CD4-positive, alpha-beta T cell treated with Interleukin-12 subunit alpha and Interleukin-12 subunit beta, for 1 hour (primary cell): Measurements from ENCODE around the gene LRRC8E.
"Not testable (repeated sequence)": the region's sequence is repeated elsewhere in the genome, so short reads cannot be mapped to it uniquely, and the experiment has no call there.

Experiments used
- DNase-seq: peaks from one replicate; pipeline ENCODE4 v3.0.0-alpha.2; 2020

Gene LRRC8E

DNA sequence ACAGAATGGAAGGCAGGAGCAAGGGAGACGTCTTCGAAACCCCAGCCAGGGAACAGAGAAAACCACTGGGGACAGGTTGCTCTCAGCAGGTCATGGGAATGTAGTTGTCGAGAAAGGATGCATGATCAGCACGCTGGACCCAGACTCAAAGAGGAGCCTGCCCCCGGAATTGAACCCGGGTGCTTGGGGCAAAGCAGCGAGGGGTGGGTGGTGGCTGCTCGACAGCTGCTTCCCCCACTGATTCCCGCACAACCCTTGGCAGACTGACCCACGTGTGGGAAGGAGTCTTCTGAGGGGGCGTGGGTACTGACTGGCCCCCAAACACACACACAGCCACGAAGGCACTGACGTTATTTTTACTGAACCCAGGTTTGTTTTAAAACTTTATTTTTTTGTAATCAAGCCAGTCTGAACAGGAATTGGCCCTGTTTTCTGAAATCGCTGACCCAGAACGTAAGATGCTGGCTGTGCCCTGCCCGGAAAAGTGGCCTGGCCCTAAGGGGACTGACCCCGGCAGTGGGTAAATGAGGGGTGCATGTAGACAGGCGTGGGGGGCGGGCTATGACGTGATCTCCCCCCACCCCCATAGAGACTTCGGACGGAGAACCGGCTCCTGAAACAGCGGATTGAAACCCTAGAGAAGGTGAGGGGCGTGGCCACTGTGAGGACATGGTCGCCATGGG is 32.7 kb upstream of the LRRC8E start:
- no peak for DNase-seq

DNA sequence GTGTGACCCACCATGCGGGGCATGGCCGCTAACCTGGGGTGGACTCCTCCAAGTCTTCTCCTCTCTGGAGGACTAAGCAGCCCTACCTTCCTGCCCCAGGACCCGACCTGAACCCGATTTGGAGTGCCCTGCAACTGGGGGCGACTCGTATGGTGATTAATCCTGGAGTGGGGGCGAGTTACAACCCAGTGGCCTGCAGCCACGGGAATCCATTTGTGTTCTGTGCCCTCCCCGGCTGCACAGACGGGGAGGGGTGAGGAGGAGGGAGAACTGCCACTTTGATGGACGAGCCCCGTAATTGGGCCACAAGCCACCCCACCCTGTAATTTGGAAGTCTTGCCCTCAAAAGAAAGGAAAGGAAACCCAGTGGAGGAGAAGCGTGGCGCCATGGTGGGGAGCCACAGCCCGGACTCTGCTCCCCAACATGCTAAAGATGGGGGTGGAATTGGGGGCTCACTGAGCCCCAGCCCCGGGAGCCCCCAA is 32.2 kb upstream of the LRRC8E start:
- DNase-seq: no peak

DNA sequence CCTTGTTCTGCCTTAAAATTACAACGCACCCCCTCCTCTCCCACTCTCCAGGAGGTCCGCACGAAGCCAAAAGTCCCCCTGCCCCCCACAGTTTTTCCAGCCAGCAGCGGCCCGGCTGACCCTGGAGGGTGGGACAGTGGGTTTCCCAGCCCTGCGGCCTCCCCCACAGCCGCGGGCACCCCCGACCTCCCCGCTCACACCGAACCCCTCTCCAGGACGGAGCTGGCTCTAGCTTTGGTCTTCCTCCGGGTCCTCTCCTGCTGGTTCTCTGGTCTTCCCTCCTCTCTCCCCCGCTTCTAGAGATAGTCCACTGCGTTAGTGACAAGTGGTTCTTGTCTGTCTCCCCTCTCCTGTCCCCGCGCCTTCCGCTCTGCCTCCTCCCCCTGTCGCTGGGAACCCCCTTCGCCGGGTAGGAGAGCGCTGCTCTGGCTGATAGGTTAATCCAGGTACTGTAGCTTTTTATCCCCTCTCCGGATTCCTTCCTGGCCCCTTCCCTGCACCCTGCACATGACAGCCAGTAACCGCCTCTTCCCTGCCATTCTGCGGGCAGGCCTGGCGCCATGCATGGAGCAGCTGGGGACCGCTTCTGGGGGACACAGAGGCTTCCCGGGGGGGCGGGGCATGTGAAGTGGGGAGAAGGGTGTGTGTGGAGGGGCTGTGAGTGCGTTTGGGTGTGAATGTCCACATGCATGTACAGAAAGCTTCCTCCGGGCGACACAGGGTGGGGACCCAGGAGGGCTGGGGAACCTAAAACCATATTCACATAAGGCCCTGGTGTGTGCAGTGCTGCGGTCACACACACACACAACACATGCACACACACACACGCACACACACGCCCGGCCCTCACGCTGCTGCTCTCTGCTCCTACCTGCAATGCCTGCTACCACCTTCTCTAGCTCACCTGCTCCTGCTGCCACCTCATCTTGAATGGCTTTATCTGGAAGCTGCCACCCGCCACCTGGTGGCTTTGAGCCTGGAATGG is 31.3 kb upstream of the LRRC8E start:
- no peak for DNase-seq

DNA sequence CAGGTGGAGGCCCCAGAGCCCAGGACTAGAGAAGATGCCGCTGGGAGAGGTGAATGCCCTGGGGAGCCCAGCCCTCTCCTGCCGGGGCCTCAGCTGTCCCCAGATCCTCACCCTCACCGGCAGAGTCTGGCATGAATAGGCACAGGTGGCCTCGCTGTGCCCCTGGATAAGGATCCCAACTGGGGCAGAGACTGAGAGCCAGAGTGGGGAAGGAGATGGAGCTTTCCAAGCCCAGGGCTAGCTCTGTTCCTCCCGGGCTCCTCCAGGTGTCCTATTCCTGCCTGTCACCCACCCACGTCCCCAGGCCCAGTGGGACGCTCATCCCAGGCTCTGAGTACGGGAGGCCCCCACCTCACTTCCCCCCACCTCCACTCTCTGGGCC is 30.6 kb upstream of the LRRC8E start:
- DNase-seq: no peak

DNA sequence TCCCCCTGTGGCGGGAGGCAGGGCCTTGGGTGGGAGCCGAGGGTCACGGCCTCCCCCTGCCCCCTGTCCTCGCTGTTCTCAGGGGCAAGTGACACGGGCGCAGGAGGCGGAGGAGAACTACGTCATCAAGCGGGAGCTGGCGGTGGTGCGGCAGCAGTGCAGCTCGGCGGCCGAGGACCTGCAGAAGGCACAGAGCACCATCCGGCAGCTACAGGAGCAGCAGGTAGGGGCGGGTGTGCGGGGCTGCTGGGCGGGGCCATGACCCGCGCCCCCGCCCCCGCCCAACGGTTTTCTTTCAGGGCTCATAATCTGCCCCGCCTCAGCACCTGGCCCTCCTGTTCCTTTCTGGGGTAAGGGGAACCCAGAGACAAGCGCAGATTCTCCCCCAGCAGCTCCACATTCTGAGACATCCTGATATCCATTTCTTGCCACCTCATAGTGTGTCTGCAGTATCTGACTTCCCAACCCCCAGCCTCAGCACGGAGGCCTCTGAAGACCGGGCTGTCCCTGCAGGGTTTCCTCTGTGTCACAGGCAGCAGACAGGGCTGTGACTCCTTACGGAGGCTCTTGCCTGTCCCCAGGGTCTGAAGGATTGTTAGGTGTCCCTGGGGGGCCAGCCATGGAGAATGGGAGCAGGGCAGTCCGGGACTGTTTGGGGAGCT is 30.1 kb upstream of the LRRC8E start:
- no peak for DNase-seq

DNA sequence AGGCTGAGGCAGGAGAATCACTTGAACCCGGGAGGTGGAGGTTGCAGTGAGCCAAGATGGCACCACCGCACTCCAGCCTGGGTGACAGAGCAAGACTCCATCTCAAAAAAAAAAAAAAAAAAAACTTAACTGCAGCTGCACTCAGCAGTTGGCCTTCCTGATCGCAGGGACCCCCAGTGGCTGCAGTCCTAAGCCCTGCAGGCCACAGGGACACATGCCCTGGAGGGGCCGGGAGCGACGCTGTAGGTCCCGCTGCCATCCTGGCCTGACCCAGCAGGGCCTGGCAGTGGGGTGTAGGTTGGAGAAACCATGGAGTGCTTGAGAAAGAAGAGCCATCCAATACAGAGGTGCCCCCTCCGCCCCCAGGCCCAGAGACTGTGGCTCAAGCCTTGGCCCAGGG is 29.2 kb upstream of the LRRC8E start:
- DNase-seq: not testable (repeated sequence)

DNA sequence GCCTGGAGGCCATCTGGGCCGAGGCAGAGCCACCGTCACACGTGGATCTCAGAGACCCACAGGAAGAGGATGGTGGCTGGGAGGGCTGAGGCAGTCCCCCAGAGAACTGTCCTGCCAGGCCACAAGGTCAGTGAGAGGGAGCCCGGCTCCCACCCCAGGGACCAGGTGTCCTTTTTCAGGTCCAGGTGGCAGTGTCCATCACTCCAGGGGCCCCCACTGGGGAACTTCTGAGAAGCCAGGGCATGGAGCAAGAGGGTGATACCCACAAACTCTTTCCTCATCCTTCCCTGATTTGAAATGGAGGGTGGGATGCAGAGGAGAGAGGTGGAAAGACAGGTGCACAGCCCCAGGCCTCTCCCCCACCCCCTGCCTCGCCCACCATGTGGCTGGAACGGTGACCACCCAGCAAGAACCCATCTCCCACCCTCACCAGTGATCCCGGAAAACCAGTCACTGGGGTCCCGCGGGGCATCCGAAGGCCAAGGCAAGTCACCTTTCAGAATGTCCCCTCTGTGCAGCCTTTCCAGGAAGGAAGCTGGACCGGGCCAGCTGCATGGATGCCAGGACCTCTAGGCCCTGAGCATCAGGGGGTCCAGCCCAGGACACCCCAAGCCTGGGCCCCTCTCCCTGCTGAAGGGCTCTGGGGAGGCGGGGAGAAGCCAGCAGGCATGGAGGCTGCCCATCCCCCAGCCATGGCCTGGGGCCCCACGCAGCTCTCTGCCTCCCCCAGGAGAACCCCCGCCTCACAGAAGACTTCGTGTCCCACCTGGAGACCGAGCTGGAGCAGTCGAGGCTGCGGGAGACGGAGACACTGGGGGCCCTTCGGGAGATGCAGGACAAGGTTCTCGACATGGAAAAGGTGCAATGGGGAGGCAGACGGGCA is 28.2 kb upstream of the LRRC8E start:
- no peak for DNase-seq

DNA sequence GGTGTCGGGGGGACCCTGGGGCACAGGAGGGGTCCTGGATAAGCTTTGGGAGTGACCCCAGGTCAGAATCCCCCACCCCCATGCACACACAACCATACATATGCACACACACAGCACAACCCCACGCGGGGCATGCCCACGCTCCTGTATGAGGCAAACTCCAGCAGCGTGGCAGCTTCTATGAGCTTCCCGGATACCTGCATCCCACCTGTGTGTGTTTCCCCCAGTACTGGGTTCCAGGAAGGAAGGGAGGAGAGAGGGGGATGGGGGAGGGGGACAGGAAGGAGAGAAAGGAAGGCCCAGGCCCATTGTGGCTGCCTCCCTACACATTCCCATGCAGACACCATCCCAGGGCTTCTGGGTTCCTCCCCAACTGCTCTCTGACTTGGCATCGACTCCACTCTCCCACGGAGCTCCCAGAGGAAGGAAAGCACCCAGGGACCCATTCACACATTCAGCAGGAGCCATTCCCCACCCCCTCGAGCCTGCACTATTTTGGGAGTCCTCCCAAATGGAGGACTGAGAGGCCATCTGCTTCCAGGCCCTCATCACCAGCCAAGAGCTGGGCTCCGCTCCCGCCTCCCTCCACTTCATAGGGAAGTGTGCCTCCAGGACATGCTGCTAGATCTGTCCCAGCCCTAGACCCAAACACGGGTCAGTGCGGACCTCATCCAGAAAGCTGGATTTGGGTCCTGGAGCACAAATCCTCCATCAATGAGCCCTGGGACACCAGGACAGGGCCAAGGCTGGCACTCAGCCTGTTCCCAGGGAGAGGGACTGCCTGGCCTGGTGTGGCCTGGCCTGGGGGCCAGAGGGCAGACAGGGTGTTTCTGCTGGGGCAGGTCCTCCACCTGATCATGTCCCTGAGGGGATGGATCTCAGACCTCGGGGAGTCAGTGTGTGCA is 27.3 kb upstream of the LRRC8E start:
- no peak for DNase-seq

DNA sequence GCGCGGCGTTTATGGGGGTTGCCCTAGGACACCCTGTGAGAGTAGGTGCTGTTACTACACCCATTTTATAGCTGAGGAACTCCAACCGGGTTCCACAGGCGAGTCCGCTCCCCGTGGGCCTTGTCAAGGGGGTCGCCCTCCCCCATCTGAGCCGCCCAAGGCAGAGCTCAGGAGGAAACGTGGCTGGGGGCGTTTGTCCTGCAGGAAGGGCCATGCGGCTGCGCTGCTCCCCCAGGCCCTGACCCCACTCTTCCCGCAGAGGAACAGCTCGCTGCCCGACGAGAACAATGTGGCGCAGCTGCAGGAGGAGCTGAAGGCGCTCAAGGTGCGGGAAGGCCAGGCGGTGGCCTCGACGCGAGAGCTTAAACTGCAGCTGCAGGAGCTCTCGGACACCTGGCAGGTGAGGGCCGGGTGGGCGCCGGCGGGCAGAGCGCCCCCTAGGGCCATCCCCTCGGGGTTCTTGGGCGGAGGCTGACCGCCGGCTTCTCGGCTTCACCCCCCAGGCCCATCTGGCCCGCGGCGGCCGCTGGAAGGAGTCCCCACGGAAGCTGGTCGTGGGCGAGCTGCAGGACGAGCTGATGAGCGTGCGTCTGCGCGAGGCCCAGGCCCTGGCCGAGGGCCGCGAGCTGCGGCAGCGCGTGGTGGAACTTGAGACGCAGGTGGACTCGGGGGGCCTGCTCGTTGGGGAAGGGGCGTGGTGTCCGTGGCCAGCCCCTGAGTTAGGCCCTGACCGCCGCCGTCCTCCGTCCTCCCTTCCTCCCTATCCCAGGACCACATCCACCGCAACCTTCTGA is 26.5 kb upstream of the LRRC8E start:
- no peak for DNase-seq

DNA sequence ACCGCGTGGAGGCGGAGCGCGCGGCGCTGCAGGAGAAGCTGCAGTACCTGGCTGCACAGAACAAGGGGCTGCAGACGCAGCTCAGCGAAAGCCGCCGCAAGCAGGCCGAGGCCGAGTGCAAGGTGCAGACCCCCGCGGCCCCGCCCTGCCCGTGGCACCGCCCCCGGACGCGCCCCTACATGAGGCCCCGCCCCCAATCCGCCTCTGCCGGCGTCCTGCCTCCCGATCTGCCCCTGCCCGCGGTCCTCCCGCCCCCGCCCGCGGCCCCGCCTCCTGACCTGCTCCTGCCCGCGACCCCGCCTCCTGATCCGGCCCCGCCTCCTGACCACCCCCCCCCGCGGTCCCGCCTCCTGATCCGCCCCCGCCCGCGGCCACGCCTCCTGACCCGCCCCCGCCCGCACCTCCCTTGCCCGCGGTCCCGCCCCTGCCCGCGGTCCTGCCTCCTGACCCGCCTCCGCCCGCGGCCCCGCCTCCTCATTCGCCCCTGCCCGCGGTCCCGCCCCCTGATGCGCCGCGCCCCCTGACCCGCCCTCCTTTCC is 25.8 kb upstream of the LRRC8E start:
- peak; percentile 81 for DNase-seq

DNA sequence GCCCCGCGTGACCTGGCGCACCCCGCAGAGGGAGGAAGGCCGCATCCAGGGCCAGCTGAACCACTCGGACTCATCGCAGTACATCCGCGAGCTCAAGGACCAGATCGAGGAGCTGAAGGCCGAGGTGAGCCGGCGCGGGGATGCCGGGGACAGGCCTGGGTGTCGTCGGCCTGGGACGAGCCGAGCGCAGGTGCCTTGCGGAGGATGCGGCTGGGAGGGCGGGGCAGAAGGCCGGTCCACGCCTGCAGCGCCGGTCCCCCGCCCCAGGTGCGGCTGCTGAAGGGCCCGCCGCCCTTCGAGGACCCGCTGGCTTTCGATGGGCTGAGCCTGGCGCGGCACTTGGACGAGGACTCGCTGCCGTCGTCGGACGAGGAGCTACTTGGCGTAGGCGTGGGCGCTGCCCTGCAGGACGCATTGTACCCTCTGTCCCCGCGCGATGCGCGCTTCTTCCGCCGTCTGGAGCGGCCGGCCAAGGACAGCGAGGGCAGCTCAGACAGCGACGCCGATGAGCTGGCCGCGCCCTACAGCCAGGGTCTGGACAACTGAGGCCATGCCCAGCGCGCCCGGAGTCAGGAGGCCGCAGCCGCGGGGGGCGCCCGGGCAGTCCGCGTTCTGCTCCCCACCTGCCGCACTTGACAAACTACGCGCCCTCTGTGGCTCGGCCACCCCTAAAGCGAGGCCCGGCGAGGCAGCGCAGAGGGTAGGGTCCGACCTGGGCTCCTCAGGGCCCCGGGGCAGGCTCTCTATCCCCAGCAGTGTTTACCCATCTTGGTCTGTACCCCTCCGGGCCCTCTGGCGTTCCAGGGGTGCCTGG is 24.9 kb upstream of the LRRC8E start:
- DNase-seq: peak; percentile 17

DNA sequence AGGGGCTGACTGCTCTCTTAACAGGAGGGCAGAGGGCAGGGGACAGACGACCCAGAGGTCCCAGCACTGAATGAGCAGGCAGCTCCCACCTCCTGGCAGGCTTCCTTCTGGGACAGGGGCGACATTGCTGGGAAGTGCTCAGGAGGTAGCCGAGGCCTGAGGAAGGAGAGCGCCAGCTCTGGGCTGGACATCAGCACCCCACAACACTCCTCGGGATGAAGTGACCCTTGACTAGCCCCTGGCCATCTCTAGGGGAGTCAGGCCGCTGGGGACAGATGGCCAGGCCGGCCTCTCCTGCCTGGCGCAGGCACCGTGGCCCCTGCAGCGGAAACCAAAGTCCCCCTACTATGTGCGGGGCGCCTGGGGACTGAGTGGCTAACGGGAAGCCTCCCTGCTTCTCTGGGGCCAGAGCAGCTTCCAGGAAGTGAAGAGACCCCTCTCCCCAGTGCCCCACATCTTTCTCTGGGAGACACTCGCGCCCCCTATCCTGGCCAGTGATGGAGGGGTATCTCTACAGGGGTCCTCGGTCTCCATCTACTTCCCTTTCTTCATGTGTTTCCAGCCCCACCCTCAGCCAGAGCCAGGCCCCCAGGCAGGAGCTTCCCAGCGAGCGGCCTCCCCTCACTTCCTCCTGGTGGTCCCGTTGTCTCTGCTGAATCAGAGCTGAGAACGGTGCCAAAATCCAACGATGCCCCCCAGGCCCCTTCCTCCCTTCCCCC is 24.2 kb upstream of the LRRC8E start:
- DNase-seq: no peak

DNA sequence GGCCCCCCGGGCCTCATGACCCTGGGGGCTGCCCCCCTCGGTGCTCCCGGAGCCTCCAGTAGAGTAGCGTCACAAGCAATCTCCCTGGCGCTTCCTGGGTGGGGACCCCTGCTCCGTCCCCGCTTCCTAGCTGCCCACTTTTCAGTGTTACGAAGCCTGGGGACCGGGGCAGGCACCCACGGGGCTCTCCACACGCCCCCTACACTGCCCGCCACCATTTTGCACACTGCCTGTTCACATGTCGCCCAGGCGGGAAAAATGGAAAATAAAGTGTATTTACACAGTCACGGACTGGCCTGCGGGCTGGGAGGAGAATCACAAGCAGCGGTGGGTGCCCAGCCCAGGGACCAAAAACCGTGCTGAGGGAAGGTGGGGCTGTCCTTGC is 23.6 kb upstream of the LRRC8E start:
- no peak for DNase-seq

DNA sequence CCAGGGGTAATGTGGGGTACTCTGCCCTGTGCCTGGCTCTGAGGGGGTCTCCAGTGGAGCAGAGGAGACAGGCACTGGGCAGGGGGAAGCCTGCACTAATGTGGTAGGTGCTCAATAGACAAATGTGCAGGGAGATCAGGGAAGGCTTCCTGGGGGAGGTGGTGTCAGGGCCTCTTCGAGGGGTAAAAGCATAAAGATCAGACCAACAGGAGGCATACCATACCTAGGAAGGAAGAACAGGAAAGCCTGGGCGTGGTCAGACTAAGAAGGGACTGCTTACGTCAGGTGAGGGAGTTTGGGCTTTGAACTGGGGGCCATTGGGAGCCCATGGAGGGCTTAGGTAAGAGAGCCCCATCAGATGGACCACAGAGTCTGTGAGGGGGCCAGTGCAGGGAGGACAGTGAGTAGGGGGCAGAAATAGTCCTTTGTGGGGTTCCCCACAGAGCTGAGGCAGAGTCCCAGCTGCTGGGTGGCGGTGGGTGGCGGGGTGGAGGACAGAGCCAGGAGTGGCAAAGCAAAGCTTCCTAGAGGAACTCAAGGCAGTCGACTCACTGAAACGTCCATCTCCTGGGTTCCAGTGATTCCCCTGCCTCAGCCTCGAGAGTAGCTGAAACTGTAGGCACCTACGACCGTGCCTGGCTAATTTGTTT is 22.9 kb upstream of the LRRC8E start:
- DNase-seq: peak; percentile 39

DNA sequence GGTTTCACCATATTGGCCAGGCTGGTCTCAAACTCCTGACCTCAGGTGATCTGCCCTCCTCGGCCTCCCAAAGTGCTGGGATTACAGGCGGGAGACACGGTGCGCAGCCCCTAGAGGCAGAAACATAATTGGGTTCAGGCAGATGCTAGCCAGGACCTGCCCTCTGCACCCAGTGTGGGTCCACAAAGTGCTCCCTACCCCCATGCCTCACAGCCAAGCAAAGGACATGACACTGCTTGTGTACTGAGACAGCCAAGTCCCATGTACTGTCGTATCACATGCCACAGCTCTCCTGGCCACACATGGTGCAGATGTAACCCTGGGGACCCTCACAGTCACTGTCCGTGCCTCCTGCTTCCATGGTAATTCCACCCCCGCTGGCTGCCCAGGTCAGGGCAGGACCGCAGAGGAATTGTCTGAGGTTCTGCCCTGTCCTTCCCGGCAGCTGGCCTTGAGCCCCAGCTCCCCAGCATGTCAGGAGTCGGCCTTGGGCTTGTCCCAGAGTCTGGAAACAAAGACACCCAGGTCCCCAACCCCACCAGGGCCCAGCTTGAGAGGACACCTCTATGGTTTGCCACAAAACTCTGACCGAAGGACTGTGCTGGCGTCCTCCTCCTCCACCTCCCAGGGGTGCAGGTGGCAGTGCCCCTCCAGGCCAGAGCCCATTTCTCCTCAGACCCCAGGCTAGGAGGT is 21.8 kb upstream of the LRRC8E start:
- DNase-seq: no peak

DNA sequence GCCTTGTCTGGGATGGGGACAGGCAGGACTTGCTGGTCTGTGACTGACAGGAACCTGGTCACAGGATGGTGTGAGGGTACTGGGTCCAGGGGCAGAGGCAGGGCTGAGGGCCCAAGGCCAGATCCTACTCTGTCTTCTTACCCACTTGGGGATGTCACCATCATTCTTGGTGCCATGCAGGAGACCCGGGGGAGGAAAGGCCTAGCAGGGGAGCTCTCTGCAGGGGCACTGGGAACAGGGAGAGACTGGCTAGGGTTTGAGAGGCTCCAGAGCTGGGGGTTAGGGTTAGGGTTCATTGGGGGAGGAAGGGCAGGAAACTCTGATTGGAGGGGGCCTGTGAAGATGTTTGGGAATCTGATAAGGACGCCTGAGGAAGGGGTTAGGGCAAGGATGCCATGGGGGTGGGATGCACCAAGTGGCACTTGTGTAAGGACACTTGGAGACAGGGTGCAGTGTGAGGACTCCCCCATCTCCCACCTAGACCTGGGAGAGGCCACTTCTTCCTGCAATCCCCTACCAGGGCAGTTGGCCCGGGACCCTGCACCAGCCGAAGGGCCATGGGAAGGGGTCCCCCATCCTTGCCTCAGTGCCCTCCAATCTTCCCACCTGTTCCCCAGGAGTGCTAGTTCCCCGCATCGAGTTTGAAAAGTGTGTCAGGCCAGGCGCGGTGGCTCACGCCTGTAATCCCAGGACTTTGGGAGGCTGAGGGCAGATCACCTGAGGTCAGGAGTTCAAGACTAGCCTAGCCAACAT is 21.0 kb upstream of the LRRC8E start:
- no peak for DNase-seq

DNA sequence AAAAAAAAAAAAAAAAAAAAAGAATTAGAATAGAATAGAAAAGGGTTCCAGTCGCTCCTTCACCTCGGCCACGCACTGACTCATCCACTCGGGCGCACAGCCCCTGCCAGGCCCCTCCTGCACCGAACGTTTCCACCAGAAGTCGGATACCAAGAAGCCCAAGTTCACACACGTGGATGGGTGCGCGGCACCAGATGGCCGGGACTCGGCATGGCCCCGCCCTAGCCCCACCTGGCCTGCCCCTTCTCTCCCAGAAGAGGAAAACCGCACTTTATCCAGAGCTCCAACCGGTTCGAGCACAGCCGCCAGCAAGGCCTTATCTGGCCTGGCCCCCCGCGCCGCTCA is 20.0 kb upstream of the LRRC8E start:
- DNase-seq: no peak
